ENCODE measurements around the gene VRK1. TPM values are rescaled to one million over a fixed set of nuclear protein-coding genes. Genes with fewer than 3 reads are reported as not detected.

Gene VRK1
- total and polyA plus RNA-seq, 8 donors, result 2.4 to 7.0 (median 3.6) TPM

DNA sequence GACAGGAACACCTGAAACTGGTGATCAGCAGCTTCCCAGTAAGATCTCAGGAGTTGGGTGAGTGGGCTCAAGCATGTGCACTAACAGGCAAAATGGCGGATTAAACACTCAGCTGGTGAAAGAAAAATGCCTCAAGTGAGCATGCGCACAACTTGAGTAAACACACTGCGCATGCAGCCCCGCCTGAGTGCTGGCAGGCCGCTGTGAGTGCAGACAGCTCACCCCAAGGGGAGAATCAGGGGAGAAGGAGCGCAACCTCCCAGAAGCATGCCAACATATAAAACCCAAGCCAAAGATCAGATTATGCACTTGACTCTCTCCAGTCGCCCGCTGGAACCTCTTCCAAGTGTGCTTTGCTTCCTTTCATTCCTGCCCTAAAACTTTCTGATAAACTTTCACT lies 125.8 kb downstream of the VRK1 start:
- TF ChIP-seq, protein P1, sequence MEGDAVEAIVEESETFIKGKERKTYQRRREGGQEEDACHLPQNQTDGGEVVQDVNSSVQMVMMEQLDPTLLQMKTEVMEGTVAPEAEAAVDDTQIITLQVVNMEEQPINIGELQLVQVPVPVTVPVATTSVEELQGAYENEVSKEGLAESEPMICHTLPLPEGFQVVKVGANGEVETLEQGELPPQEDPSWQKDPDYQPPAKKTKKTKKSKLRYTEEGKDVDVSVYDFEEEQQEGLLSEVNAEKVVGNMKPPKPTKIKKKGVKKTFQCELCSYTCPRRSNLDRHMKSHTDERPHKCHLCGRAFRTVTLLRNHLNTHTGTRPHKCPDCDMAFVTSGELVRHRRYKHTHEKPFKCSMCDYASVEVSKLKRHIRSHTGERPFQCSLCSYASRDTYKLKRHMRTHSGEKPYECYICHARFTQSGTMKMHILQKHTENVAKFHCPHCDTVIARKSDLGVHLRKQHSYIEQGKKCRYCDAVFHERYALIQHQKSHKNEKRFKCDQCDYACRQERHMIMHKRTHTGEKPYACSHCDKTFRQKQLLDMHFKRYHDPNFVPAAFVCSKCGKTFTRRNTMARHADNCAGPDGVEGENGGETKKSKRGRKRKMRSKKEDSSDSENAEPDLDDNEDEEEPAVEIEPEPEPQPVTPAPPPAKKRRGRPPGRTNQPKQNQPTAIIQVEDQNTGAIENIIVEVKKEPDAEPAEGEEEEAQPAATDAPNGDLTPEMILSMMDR (IDR thresholded peaks at IDR 0.05), result no peak
- no peak for FAIRE-seq
- H3K27ac ChIP-seq, result no peak overlapping the region
- no peak for DNase-seq
- no peak for ATAC-seq
- 92 to 93% methylated on average over 8 of the region's 8 CpGs for WGBS, 2 donors
- no peaks in the 10 kb centered on the region for H3K4me1 ChIP-seq
- H3K9me3 ChIP-seq, result no peaks in the 10 kb centered on the region
- no peaks in the 10 kb centered on the region for H3K27me3 ChIP-seq
- no peak overlapping the region for H3K4me3 ChIP-seq
- H3K36me3 ChIP-seq, result no peaks in the 10 kb centered on the region
- intact Hi-C loops (cut with DNase I), result no loop called here

DNA sequence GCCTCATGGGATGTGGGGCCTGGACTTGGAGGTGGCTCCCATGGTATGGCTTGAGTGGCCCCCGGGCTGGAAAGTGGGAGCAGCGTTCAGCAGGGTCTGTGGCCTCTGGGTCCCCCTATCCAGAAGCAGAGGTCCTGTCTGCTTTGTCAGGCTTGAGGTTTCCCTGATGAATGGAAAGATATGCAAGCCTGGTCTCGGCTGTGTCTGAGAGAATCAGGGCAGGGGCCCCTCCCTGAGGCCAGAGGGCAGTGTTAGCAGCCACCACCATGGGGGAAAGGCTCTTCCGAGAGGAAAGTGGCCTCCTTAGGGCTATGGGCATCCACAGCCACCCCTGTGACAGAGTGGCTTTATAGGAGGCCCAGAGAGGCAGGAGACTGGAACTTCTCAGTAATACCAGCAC lies 128.2 kb downstream of the VRK1 start:
- ATAC-seq (no peak), FAIRE-seq (no peak), DNase-seq (no peak)
- TF ChIP-seq, protein P1 (IDR thresholded peaks at IDR 0.05), result no peak
- Histone ChIP-seq H3K36me3 (no peaks in the 10 kb centered on the region), H3K27ac (no peak overlapping the region), H3K27me3 (no peaks in the 10 kb centered on the region), H3K4me1 (no peaks in the 10 kb centered on the region), H3K4me3 (no peak overlapping the region), H3K9me3 (no peaks in the 10 kb centered on the region)
- 83 to 86% methylated on average over 4 of the region's 4 CpGs for WGBS, 2 donors
- intact Hi-C loops (cut with DNase I), result no loop called here

DNA sequence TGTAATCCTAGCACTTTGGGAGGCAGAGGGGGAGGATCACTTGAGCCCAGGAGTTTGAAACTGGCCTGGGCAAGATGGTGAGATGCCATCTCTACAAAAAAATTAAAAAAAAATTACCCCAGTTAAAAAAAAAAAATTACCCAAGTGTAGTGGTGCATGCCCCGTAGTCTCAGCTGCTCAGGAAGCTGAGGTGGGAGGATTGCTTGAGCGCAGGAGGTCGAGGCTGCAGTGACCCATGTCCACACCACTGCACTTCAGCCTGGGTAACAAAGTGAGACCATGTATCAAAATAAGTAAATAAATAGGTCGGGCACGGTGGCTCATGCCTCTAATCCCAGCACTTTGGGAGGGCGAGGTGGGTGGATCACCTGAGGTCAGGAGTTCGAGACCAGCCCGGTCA lies 128.8 kb downstream of the VRK1 start:
- Histone ChIP-seq H3K36me3 (no peaks in the 10 kb centered on the region), H3K9me3 (no peaks in the 10 kb centered on the region), H3K27me3 (no peaks in the 10 kb centered on the region), H3K4me1 (no peaks in the 10 kb centered on the region), H3K4me3 (no peak overlapping the region), H3K27ac (no peak overlapping the region)
- WGBS, 2 donors, result 93 to 96% methylated on average over 8 of the region's 8 CpGs
- intact Hi-C loops (cut with DNase I), result no loop called here
- TF ChIP-seq, protein P1 (IDR thresholded peaks at IDR 0.05), result no peak
- ATAC-seq (no peak), FAIRE-seq (no peak), DNase-seq (no peak)

DNA sequence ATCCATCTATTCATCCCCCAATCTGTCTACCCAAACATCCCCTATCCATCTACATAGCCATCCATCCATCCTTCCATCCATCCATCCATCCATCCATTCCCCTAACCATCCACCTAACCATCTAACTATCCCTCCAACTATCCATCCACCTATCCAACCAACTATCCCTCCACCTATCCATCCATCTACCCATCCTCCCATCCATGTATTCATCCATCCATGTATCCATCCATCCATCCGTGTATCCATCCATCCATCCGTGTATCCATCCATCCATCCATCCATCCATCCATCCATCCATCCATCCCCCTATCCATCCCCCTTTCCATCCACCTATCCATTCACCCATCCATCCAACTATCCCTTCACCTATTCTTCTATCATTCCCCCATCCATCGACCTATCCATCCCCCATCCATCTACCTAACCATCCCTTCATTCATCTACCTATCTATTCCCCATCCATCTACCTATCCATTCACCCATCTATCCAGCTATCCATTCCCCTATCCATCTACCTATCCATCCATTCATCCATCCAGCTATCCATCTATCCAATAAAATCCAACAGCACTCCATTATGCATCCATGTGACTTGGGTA lies 131.7 kb downstream of the VRK1 start:
- ATAC-seq (no peak), DNase-seq (no peak), FAIRE-seq (no peak)
- no peaks in the 10 kb centered on the region for H3K36me3 ChIP-seq
- intact Hi-C loops (cut with DNase I), result no loop called here
- H3K4me3 ChIP-seq, result no peak overlapping the region
- TF ChIP-seq, protein P1 (IDR thresholded peaks at IDR 0.05), result no peak
- no peak overlapping the region for H3K27ac ChIP-seq
- no peaks in the 10 kb centered on the region for H3K9me3 ChIP-seq
- WGBS, 2 donors, result 79% methylated on average over 3 of the region's 3 CpGs
- no peaks in the 10 kb centered on the region for H3K27me3 ChIP-seq
- H3K4me1 ChIP-seq, result no peaks in the 10 kb centered on the region

DNA sequence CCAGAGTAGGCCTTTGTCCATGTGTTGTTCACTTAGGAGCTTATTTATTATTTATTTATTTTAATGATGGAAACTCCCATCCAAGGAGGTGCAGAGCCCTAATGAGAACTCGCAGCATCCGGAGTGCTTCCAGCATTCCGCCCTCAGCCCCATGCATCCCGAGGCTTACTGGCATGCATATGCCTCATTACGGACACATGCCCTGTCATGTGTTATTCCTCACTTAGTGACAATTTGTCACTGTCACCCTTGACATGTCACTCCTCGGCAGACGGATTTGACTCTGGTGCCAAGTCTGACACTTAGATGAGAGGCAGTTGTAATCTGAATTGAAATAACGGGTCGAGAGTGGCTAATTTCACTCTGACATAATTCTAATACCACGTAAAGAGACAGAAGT lies 132.8 kb downstream of the VRK1 start:
- Histone ChIP-seq H3K36me3 (no peaks in the 10 kb centered on the region), H3K4me3 (no peak overlapping the region), H3K9me3 (no peaks in the 10 kb centered on the region), H3K27ac (no peak overlapping the region), H3K4me1 (no peaks in the 10 kb centered on the region), H3K27me3 (no peaks in the 10 kb centered on the region)
- no peak for DNase-seq
- no peak for ATAC-seq
- TF ChIP-seq, protein P1 (IDR thresholded peaks at IDR 0.05), result no peak
- intact Hi-C loops (cut with DNase I), result no loop called here
- no peak for FAIRE-seq
- WGBS, 2 donors, result 72 to 81% methylated on average over 10 of the region's 10 CpGs

Data from pancreas (tissue), 10 donors.